Sigmoid colon (tissue), 7 donors: ENCODE measurements around the gene CBL. TPM values are rescaled to one million over a fixed set of nuclear protein-coding genes. Genes with fewer than 3 reads are reported as not detected.
A peak's percentile ranks its signal among the peaks of the same experiment; 100 is the strongest.

Source experiments
- DNase-seq: peaks from one replicate; pipeline ENCODE4 v3.0.0-alpha.2; 2019
- H3K27ac ChIP-seq, 4 donors: fragments of 200-600 bp; sonication (generic); one replicate each; pipeline ENCODE4 v1.5.1; 2016 to 2019; ENCODE audit warnings: mild to moderate bottlenecking in 1 of 4
- H3K27me3 ChIP-seq, 3 donors: fragments of 200-600 bp; sonication (generic); one replicate each; pipeline ENCODE4 v1.5.1; 2019; ENCODE audit warnings: mild to moderate bottlenecking in 1 of 3
- H3K36me3 ChIP-seq, 4 donors: fragments of 200-600 bp; sonication (generic); one replicate each; pipeline ENCODE4 v1.5.1; 2016 to 2019
- H3K4me1 ChIP-seq, 4 donors: fragments of 200-600 bp; sonication (generic); one replicate each; pipeline ENCODE4 v1.5.1; 2017 to 2019
- H3K4me3 ChIP-seq, 4 donors: fragments of 200-600 bp; sonication (generic); one replicate each; pipeline ENCODE4 v1.5.1; 2017 to 2019; ENCODE audit warnings: mild to moderate bottlenecking in 2 of 4, moderate library complexity in 1 of 4
- H3K9me3 ChIP-seq, 4 donors: fragments of 200-600 bp in 3 of 4; sonication (generic) in 3 of 4; one replicate each; pipeline versions ENCODE4 v1.5.1 to v1.6.1; 2013 to 2019
- CTCF ChIP-seq, 4 experiments: fragments of 450-650 bp in 3 of 4; fragments of 200-600 bp in 1 of 4; IDR thresholded peaks; one replicate each; pipeline ENCODE4 v1.5.1; 2016 to 2019; ENCODE audit warnings: antibody characterized with exemption in 4 of 4, mild to moderate bottlenecking in 3 of 4, moderate library complexity in 2 of 4
- EP300 ChIP-seq, 4 donors: sonication (generic); formaldehyde crosslinking; IDR thresholded peaks; one replicate each; pipeline ENCODE4 v1.6.1; 2017; ENCODE audit warnings: antibody characterized with exemption in 4 of 4
- POLR2A ChIP-seq, 2 donors: fragments of 450-650 bp; IDR thresholded peaks; one replicate each; pipeline ENCODE4 v1.6.1; 2016; ENCODE audit warnings: antibody characterized with exemption in 2 of 2, mild to moderate bottlenecking in 2 of 2, moderate library complexity in 2 of 2
- POLR2AphosphoS5 ChIP-seq, 4 donors: sonication (generic); formaldehyde crosslinking; IDR thresholded peaks; one replicate each; pipeline ENCODE4 v1.6.1; 2017; ENCODE audit warnings: antibody characterized with exemption in 4 of 4
- WGBS, 2 donors: extraction: QIAGEN DNeasy Blood & Tissue Kit; methylation state at CpG; one replicate each; pipeline ENCODE4 v1.1.7; 2013; 5-methylcytosine and 5-hydroxymethylcytosine counted together
- intact Hi-C: fragments of 100-400 bp; cut with DNase I; formaldehyde crosslinking; loops from one replicate; pipeline ENCODE4 v1.15.1; 2023
- polyA plus RNA-seq, 3 donors: library from polyadenylated mRNA; stranded (reverse); fragments of 200-250 nt; gene quantifications; one replicate each; pipeline ENCODE4 v1.2.3, GENCODE V29; 2013
- total RNA-seq, 4 donors: library from RNA; depleted of rRNA; stranded (reverse); fragments of >200 nt; gene quantifications; one replicate each; pipeline ENCODE4 v1.1.0, GENCODE V29; 2016
- donor health status: healthy with polysubstance abuse.
- donor health status: Bipolar disorder and iron deficiency.
- donor health status: healthy.

CBL gene
- total and polyA plus RNA-seq, 7 donors, result 1.8 to 17.7 (median 11.8) TPM

GRCh38 chr11:119338965-119339588 is 132.9 kb downstream of the CBL start:
- intact Hi-C loops, result loop anchor here (1.0 kb wide), 1 partner anchor 133 kb away; the partner anchor contains the start of gene CBL
- Histone ChIP-seq H3K9me3 (no peaks in the 10 kb centered on the region), H3K4me1 (peaks cover 0 to 70% (median 62%) of the 10 kb centered on the region in 4 donors), H3K4me3 (peak overlapping the region; percentile 51 to 73 (median 59)), H3K27ac (peak overlapping the region; percentile 80 to 92 (median 84)), H3K36me3 (peaks cover 0 to 9% (median 0%) of the 10 kb centered on the region in 4 donors), H3K27me3 (peaks cover 0 to 19% (median 12%) of the 10 kb centered on the region in 3 donors)
- DNase-seq, result no peak
- TF ChIP-seq POLR2AphosphoS5 (IDR thresholded peaks at IDR 0.05), result no peak
- no peak for TF ChIP-seq POLR2A (IDR thresholded peaks at IDR 0.05)
- no peak for TF ChIP-seq EP300 (IDR thresholded peaks at IDR 0.05)
- no peak for TF ChIP-seq CTCF (IDR thresholded peaks at IDR 0.05)
- 66 to 75% methylated on average over 11 of the region's 11 CpGs for WGBS, 2 donors

GRCh38 chr11:119339589-119340334 is 133.6 kb downstream of the CBL start:
- WGBS, 2 donors, result 4 to 5% methylated on average over 86 of the region's 86 CpGs
- H3K36me3 ChIP-seq, result peaks cover 0 to 9% (median 0%) of the 10 kb centered on the region in 4 donors
- H3K4me1 ChIP-seq, result peaks cover 0 to 68% (median 61%) of the 10 kb centered on the region in 4 donors
- intact Hi-C loops, result loop anchor here (5.0 kb wide), 1 partner anchor 43 kb away; the partner anchor contains the start of gene USP2
- peaks cover 0 to 19% (median 12%) of the 10 kb centered on the region in 3 donors for H3K27me3 ChIP-seq
- H3K9me3 ChIP-seq, result no peaks in the 10 kb centered on the region
- peak overlapping the region; percentile 80 to 92 (median 84) for H3K27ac ChIP-seq
- peak in 2 of 4 donors; percentile 24 to 49 for TF ChIP-seq POLR2AphosphoS5 (IDR thresholded peaks at IDR 0.05)
- TF ChIP-seq CTCF (IDR thresholded peaks at IDR 0.05), result peak; percentile 61 to 92 (median 72)
- TF ChIP-seq EP300 (IDR thresholded peaks at IDR 0.05), result no peak
- no peak for TF ChIP-seq POLR2A (IDR thresholded peaks at IDR 0.05)
- DNase-seq, result peak; percentile 88
- H3K4me3 ChIP-seq, result peak overlapping the region; percentile 51 to 73 (median 59)

- peaks cover 0 to 60% (median 53%) of the 10 kb centered on the region in 4 donors for H3K4me1 ChIP-seq
- peak; percentile 39 to 65 (median 48) for TF ChIP-seq POLR2AphosphoS5 (IDR thresholded peaks at IDR 0.05)
- TF ChIP-seq POLR2A (IDR thresholded peaks at IDR 0.05), result no peak
Observed at GRCh38 chr11:119340335-119341221, 134.4 kb downstream of the CBL start, which contains the start of gene C1QTNF5. Gene C1QTNF5 (minus strand): TSS chr11:119340883. CDS start chr11:119340397, 486 bp downstream.

GRCh38 chr11:119341222-119342022 is 135.3 kb downstream of the CBL start:
- Histone ChIP-seq H3K9me3 (no peaks in the 10 kb centered on the region), H3K4me1 (peaks cover 0 to 51% (median 46%) of the 10 kb centered on the region in 4 donors), H3K4me3 (peak overlapping the region in 2 of 4 donors; percentile 63 to 73), H3K27ac (peak overlapping the region; percentile 80 to 92 (median 84)), H3K36me3 (peaks cover 0 to 4% (median 0%) of the 10 kb centered on the region in 4 donors), H3K27me3 (peaks cover 0 to 19% (median 12%) of the 10 kb centered on the region in 3 donors)
- TF ChIP-seq CTCF (IDR thresholded peaks at IDR 0.05), result no peak
- no peak for TF ChIP-seq POLR2AphosphoS5 (IDR thresholded peaks at IDR 0.05)
- TF ChIP-seq EP300 (IDR thresholded peaks at IDR 0.05), result no peak
- no peak for TF ChIP-seq POLR2A (IDR thresholded peaks at IDR 0.05)
- intact Hi-C loops, result loop anchor here (5.0 kb wide), 1 partner anchor 41 kb away; the partner anchor contains the start of gene USP2
- WGBS, 2 donors, result 27 to 28% methylated on average over 16 of the region's 16 CpGs
- no peak for DNase-seq

More at GRCh38 chr11:119340335-119341221, 134.4 kb downstream of the CBL start, which contains the start of gene C1QTNF5:
- intact Hi-C loops, result loop anchor here (5.0 kb wide), 1 partner anchor 42 kb away; the partner anchor contains the start of gene USP2
- peaks cover 0 to 9% (median 0%) of the 10 kb centered on the region in 4 donors for H3K36me3 ChIP-seq
- DNase-seq, result peak; percentile 96
- WGBS, 2 donors, result 2 to 5% methylated on average over 53 of the region's 53 CpGs
- H3K9me3 ChIP-seq, result no peaks in the 10 kb centered on the region
- peaks cover 0 to 19% (median 12%) of the 10 kb centered on the region in 3 donors for H3K27me3 ChIP-seq
- H3K27ac ChIP-seq, result peak within 1 kb of the TSS; percentile 80 to 92 (median 84)
- peak within 1 kb of the TSS; percentile 51 to 73 (median 59) for H3K4me3 ChIP-seq
